DND-41 (cell line): ENCODE measurements around the gene GNAO1.

Source experiments
- ATAC-seq: fragments of 200-7000 bp; cut with Tn5 transposase; 3 replicates; pipeline ENCODE4 v1.9.1; 2021; ENCODE audit warnings: low read depth; ENCODE audit not compliant: insufficient read depth
- DNase-seq: peaks from one replicate; pipeline ENCODE4 v3.0.0-alpha.2; 2020
- H2AFZ ChIP-seq: 2 replicates; pipeline ENCODE4 v1.6.0; 2012; ENCODE audit warnings: low read depth, low read length
- H3K27ac ChIP-seq: 2 replicates; pipeline ENCODE4 v1.5.1; 2012; ENCODE audit warnings: low read length, inconsistent platforms
- H3K27me3 ChIP-seq: fragments of 200-600 bp; sonication (generic); 2 replicates; pipeline ENCODE4 v1.6.0; 2012; ENCODE audit warnings: low read length, mild to moderate bottlenecking, inconsistent platforms; ENCODE audit not compliant: insufficient read depth, poor library complexity
- H3K36me3 ChIP-seq: 2 replicates; pipeline ENCODE4 v1.5.1; 2012; ENCODE audit warnings: low read length, inconsistent platforms; ENCODE audit not compliant: insufficient read depth
- H3K4me1 ChIP-seq: 2 replicates; pipeline ENCODE4 v1.5.1; 2012; ENCODE audit warnings: mild to moderate bottlenecking, low read length; ENCODE audit not compliant: insufficient read depth
- H3K4me2 ChIP-seq: 2 replicates; pipeline ENCODE4 v1.6.0; 2012; ENCODE audit warnings: mild to moderate bottlenecking, moderate library complexity, low read length, inconsistent platforms; ENCODE audit not compliant: insufficient read depth
- H3K4me3 ChIP-seq, 2 experiments: fragments of 200-600 bp in 1 of 2; shearing (Covaris generic) in 1 of 2; 2 replicates each; pipeline ENCODE4 v1.5.1; 2012 to 2016; ENCODE audit warnings: inconsistent platforms in 2 of 2, low read length in 2 of 2, mild to moderate bottlenecking in 2 of 2, low read depth in 1 of 2, moderate library complexity in 1 of 2
- H3K79me2 ChIP-seq: 2 replicates; pipeline ENCODE4 v1.6.0; 2012; ENCODE audit warnings: low read length, inconsistent platforms; ENCODE audit not compliant: insufficient read depth
- H3K9ac ChIP-seq: 2 replicates; pipeline ENCODE4 v1.6.0; 2012; ENCODE audit warnings: low read depth, mild to moderate bottlenecking, inconsistent platforms, low read length, moderate library complexity
- H3K9me3 ChIP-seq: 2 replicates; pipeline ENCODE4 v1.5.1; 2012; ENCODE audit warnings: low read length, moderate library complexity, mild to moderate bottlenecking, inconsistent platforms; ENCODE audit not compliant: insufficient read depth, severe bottlenecking
- H4K20me1 ChIP-seq: 2 replicates; pipeline ENCODE4 v1.6.0; 2012; ENCODE audit warnings: low read length; ENCODE audit not compliant: insufficient read depth
- EZH2 ChIP-seq: IDR thresholded peaks from 3 replicates; pipeline ENCODE4 v1.6.1; 2012; ENCODE audit warnings: borderline replicate concordance, low read depth, mild to moderate bottlenecking, moderate library complexity, low read length, inconsistent platforms; ENCODE audit not compliant: severe bottlenecking
- TF ChIP-seq, protein P1 (sequence below): IDR thresholded peaks from 2 replicates; pipeline ENCODE4 v1.5.1; 2012; ENCODE audit warnings: borderline replicate concordance, low read length, moderate library complexity, mild to moderate bottlenecking; ENCODE audit not compliant: poor library complexity, severe bottlenecking; ENCODE audit errors: extremely low read depth

GNAO1 gene

DNA sequence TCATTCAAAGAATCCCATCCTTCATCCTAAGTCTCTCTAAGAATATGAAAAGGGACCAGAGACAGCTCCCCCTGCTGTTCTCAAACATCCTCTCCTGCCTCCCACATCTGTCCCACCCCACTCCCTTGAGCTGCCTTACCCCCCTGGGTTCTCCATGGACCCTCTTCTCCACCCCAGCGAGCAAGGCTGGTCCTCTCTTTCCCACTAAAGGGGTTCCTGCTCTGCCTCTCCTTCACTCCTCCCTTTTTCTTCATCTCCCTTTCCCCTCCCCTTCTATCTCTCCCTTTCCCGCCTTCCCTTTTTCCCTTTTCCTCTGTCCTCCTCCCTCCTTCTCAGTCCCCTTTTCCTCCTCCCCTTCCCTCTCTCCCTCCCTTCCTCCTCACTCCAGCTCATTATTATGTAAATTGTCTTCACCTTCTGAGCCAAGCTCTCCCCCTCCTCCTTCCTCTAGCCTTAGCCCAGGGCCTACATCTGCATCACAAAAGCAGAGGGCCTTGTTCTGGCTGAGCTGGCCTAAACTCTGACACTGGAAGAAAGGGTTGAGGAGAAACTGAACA is 90.0 kb downstream of the GNAO1 start:
- Histone ChIP-seq H3K4me2 (no peak overlapping the region), H3K27ac (no peak overlapping the region), H3K79me2 (no peaks in the 10 kb centered on the region), H2AFZ (no peak overlapping the region), H3K4me3 (no peak overlapping the region), H3K9ac (no peak overlapping the region), H3K36me3 (peaks cover 30% of the 10 kb centered on the region), H3K9me3 (no peaks in the 10 kb centered on the region), H4K20me1 (no peaks in the 10 kb centered on the region), H3K27me3 (no peaks in the 10 kb centered on the region), H3K4me1 (peaks cover 12% of the 10 kb centered on the region; the same call in 1 of the 2 replicates)
- DNase-seq (no peak), ATAC-seq (no peak)
- TF ChIP-seq EZH2, result no peak
- TF ChIP-seq, protein P1, sequence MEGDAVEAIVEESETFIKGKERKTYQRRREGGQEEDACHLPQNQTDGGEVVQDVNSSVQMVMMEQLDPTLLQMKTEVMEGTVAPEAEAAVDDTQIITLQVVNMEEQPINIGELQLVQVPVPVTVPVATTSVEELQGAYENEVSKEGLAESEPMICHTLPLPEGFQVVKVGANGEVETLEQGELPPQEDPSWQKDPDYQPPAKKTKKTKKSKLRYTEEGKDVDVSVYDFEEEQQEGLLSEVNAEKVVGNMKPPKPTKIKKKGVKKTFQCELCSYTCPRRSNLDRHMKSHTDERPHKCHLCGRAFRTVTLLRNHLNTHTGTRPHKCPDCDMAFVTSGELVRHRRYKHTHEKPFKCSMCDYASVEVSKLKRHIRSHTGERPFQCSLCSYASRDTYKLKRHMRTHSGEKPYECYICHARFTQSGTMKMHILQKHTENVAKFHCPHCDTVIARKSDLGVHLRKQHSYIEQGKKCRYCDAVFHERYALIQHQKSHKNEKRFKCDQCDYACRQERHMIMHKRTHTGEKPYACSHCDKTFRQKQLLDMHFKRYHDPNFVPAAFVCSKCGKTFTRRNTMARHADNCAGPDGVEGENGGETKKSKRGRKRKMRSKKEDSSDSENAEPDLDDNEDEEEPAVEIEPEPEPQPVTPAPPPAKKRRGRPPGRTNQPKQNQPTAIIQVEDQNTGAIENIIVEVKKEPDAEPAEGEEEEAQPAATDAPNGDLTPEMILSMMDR, result peak; percentile 58

DNA sequence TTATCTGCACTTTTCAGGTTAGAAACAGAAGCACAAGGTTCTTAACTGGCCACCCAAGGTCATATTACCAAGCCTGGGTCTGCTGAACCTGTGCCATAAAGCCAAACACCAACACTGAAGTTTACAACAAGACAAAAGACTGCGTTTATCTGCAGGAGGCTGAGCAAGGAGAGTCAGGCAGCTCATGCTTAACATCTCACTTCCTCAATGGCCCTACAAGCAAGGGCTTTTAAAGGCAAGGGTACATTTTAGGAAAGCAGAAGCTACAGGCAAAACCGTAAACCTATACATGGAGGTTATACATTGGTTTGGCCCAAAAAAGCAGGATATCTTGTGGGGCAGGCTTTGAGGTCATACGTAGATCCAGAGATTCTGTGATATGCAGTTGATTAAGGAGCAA is 91.2 kb downstream of the GNAO1 start:
- H3K36me3 ChIP-seq, result peaks cover 19% of the 10 kb centered on the region
- no peak overlapping the region for H3K27ac ChIP-seq
- DNase-seq, result no peak
- H3K9ac ChIP-seq, result no peak overlapping the region
- no peak overlapping the region for H3K4me3 ChIP-seq
- no peaks in the 10 kb centered on the region for H4K20me1 ChIP-seq
- H3K27me3 ChIP-seq, result no peaks in the 10 kb centered on the region
- H2AFZ ChIP-seq, result no peak overlapping the region
- H3K4me2 ChIP-seq, result no peak overlapping the region
- H3K79me2 ChIP-seq, result no peaks in the 10 kb centered on the region
- no peak for TF ChIP-seq EZH2
- peaks cover 12% of the 10 kb centered on the region; the same call in 1 of the 2 replicates for H3K4me1 ChIP-seq
- no peaks in the 10 kb centered on the region for H3K9me3 ChIP-seq
- ATAC-seq, result no peak

GRCh38 chr16:56284521-56284920 is 93.2 kb downstream of the GNAO1 start:
- peaks cover under 1% of the 10 kb centered on the region; the same call in 1 of the 2 replicates for H3K4me1 ChIP-seq
- H3K27me3 ChIP-seq, result no peaks in the 10 kb centered on the region
- H2AFZ ChIP-seq, result no peak overlapping the region
- ATAC-seq (no peak), DNase-seq (no peak)
- H3K9me3 ChIP-seq, result no peaks in the 10 kb centered on the region
- H3K79me2 ChIP-seq, result no peaks in the 10 kb centered on the region
- H3K27ac ChIP-seq, result no peak overlapping the region
- H4K20me1 ChIP-seq, result no peaks in the 10 kb centered on the region
- TF ChIP-seq, protein P1, result no peak
- no peak for TF ChIP-seq EZH2
- H3K4me2 ChIP-seq, result no peak overlapping the region
- H3K36me3 ChIP-seq, result peaks cover 17% of the 10 kb centered on the region
- H3K4me3 ChIP-seq, result no peak overlapping the region
- no peak overlapping the region for H3K9ac ChIP-seq

DNA sequence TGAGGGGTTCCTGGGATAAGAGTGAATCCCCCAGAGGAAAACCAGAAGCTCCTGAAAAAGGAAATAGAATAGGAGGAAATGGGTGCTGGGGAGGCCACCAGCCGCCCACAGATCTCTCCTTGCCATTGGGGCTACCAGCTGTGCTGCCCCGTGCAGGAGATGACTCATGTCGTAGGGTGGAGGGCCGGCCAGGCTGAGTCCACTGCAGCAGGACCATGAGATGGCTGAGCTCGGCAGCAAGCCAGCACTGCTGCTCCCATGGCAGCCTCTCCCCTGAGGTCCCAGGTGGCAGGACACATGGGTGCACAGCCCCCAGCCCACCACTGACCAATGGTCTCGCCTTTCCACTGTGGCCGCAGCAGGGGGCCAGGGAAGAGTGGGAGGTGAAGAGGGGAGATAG is 95.5 kb downstream of the GNAO1 start:
- TF ChIP-seq, protein P1, result no peak
- no peak for TF ChIP-seq EZH2
- H3K4me2 ChIP-seq, result no peak overlapping the region
- no peaks in the 10 kb centered on the region for H3K79me2 ChIP-seq
- no peaks in the 10 kb centered on the region for H3K27me3 ChIP-seq
- no peaks in the 10 kb centered on the region for H3K9me3 ChIP-seq
- no peaks in the 10 kb centered on the region for H3K4me1 ChIP-seq
- no peaks in the 10 kb centered on the region for H4K20me1 ChIP-seq
- H3K27ac ChIP-seq, result no peak overlapping the region
- peaks cover 8% of the 10 kb centered on the region for H3K36me3 ChIP-seq
- H3K4me3 ChIP-seq, result no peak overlapping the region
- DNase-seq (no peak), ATAC-seq (no peak)
- no peak overlapping the region for H3K9ac ChIP-seq
- no peak overlapping the region for H2AFZ ChIP-seq
